ENCODE data around the gene CD96.

The CD96 gene

DNA sequence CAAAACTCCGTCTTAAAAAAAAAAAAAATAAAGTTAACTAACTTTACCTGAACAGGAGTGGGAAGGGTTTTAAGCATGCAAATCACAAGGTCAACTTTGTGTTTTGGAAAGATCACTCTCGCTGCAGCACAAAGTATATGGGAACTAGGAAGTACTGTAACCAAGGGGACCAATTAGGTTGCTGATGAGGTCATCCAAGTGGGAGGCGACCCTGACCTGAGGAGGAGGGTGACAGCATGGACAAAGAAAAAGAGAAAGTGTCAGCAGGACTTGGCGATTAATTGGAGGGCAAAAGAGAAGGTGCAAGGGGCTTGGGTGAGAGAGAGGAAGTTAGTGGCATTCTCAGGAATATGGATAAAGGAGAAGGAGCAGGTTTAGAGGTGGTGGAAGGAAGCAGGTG lies 142.6 kb downstream of the CD96 start:
- no peak for FAIRE-seq

GRCh38 chr3:111688190-111688800 lies 146.3 kb downstream of the CD96 start:
- FAIRE-seq: no peak

DNA sequence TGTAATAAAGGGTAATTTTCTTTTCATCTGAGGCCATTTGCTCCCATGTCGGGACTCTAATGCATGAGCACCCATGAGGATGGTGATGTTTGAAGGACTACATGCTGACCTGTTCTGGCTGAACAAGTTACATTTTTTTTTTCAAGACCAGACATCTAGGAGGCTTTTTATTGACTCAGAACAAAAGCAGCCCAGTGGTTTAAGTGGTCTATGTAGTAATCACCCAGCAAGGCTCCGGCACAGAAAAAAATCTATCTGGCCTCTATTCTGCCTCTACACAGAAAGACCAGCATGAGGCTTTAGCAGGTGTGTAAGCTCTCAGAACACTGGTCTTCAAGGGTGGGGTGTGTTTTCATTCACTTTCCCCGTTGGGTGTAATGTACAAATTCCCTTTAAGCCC lies 148.2 kb downstream of the CD96 start:
- no peak for FAIRE-seq

GRCh38 chr3:111691293-111691909 lies 149.4 kb downstream of the CD96 start:
- FAIRE-seq: no peak

DNA sequence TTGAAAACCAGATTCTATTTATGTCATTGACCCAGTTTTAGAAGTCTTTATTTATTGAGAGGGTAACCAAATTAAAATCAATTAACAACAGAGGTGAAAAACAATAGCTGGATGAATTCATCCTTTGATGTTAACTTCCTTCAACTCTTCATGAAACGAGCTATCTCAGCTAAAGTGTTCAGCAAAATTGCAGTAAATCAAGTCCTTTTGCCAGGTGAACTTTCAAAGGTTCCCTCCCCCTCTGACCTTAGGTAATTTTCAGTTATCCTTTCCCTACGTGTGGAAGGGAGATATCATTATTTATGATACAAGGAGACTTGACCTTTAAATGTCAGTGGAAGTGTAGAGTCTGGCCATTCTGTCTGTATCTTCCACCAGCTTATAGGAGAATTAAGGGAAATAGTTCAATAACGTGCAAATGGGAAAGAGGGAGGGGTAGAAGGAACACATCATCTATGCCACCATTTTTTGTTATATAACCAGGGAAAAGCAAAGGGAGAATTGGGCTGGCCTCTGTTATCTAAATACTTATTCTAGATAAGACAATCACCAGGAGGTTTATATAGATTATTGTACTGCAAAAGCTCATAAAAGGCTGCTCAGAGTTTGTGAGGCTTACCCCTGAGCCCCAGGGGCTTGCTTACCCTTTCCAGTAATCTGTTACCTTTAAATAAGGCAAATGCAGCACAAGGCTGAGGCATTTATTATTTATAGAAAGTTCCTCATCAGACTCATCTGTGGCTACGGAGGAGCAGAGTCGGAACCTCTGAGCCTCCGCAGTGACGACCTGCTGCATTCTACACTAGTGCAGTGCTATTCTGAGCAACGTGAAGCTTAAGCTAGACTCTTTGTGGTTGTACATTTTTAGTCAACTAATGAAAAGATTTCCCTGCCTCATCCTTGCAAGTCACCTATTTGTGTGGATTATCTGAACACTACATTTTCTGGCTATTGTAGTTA lies 150.9 kb downstream of the CD96 start:
- no peak for FAIRE-seq

DNA sequence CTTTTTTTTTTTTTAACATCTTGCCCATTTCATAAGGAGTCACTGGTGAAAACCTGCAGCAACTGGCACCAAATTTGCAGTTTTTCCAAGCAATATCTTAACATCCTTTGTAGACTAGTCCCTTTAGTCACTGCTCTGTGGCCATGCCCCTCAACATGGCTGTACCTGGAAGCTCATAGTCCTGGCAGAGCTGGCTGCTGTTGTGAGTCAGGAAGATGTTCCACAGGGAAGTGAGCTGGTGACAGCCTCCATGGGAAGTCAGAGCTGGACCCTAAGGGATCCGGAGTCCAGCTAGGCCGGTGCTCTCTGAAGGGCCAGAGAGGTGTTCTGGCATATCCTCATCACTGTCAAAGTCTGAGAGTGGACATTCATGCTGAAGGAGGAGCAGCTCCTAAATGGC lies 152.5 kb downstream of the CD96 start:
- FAIRE-seq: no peak

DNA sequence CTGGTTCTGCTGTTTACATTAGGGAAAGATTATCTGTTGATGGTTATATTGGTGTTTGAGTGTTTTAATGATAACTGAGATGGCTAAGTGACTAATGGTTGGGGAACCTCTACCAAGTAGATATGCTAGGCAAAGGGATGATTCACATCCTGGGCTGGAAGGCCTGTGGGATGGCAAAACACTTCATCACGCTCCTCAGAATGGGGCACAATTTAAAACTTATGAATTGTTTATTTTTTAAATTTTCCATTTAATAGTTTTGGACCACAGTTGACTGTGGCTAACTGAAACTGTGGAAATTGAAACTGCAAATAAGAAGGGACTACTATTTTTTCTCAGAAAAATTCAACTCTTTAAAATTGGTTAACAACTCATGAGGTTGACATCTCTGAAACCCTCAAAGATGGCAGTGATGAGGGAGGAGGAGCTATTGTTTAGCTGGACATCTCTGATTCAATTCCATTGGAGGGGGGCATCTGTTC lies 153.7 kb downstream of the CD96 start:
- FAIRE-seq: no peak

- no peak for FAIRE-seq
Observed at GRCh38 chr3:111700054-111700453, 158.1 kb downstream of the CD96 start.

DNA sequence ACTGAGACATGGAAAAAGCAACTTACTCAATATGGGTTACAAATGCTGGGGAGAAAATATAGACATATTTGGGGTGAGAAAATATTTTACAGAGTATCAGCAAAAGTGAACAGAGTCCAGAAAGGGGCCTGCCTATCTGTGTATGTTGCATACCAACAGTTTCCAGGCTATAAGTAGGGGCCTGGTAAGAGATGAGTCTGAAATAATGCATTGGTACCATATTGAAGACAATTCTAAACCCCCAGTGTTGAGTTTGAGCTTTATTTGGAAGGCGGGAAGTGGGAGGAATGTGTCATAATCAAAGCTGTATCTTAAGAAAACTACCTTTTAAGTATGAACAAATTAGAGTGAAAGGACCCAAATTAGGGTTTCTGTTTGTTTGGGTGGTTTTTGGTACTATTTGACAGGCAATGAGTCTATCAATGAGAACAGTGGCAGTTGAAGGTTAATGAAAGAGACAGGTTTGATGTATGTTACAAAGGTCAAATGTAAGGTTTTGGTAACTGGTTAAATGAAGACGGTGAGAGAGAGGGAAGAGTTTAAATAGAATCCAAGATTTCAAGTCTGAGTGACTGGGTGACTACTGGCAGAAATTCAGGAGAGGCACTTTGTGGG lies 159.4 kb downstream of the CD96 start:
- FAIRE-seq: no peak
